Small intestine (tissue), 7 donors: Measurements from ENCODE around the gene CNOT6. TPM values are rescaled to one million over a fixed set of nuclear protein-coding genes. Genes with fewer than 3 reads are reported as not detected.
A peak's percentile ranks its signal among the peaks of the same experiment; 100 is the strongest.

ENCODE experiments used
- DNase-seq, 2 donors: peaks; one replicate each; pipeline versions ENCODE4 v3.0.0 to v3.0.0-alpha.2; 2013
- FAIRE-seq: peaks from 2 replicates; lab custom pipeline; 2012; peaks lifted over from hg19 to GRCh38; lab: Jason Lieb, UNC
- H3K27ac ChIP-seq, 3 donors: one replicate each; pipeline ENCODE4 v1.5.1; 2013; ENCODE audit warnings: low read length in 2 of 3, mild to moderate bottlenecking in 2 of 3, control low read depth in 1 of 3, inconsistent platforms in 1 of 3, low read depth in 1 of 3, moderate library complexity in 1 of 3
- H3K27me3 ChIP-seq, 3 donors: one replicate each; pipeline ENCODE4 v1.6.1; 2013; ENCODE audit warnings: low read length in 3 of 3, inconsistent platforms in 1 of 3; ENCODE audit not compliant: control insufficient read depth in 3 of 3, insufficient read depth in 3 of 3
- H3K36me3 ChIP-seq, 3 donors: one replicate each; pipeline ENCODE4 v1.6.1; 2013; ENCODE audit warnings: low read length in 3 of 3, inconsistent platforms in 1 of 3, low read depth in 1 of 3, mild to moderate bottlenecking in 1 of 3, moderate library complexity in 1 of 3; ENCODE audit not compliant: control insufficient read depth in 3 of 3, insufficient read depth in 2 of 3
- H3K4me1 ChIP-seq, 3 donors: one replicate each; pipeline ENCODE4 v1.6.1; 2013; ENCODE audit warnings: low read length in 2 of 3, inconsistent platforms in 1 of 3, low read depth in 1 of 3, mild to moderate bottlenecking in 1 of 3, moderate library complexity in 1 of 3; ENCODE audit not compliant: control insufficient read depth in 3 of 3, insufficient read depth in 2 of 3
- H3K4me3 ChIP-seq, 3 donors: one replicate each; pipeline ENCODE4 v1.5.1; 2013; ENCODE audit warnings: low read length in 3 of 3, control low read depth in 1 of 3, inconsistent platforms in 1 of 3, low read depth in 1 of 3, mild to moderate bottlenecking in 1 of 3, moderate library complexity in 1 of 3
- H3K9me3 ChIP-seq, 2 donors: one replicate each; pipeline ENCODE4 v1.6.1; 2013; ENCODE audit warnings: low read depth in 1 of 2, low read length in 1 of 2; ENCODE audit not compliant: control insufficient read depth in 2 of 2, insufficient read depth in 1 of 2
- WGBS, 3 donors: extraction: QIAGEN DNeasy Blood & Tissue Kit; methylation state at CpG; one replicate each; pipeline ENCODE4 v1.1.7; 2013; 5-methylcytosine and 5-hydroxymethylcytosine counted together
- polyA plus RNA-seq, 4 donors: library from polyadenylated mRNA; stranded (reverse) in 3 of 4; unstranded in 1 of 4; fragments of 200-250 nt in 3 of 4; fragments of 120-200 nt in 1 of 4; gene quantifications; one replicate each; pipeline versions ENCODE4 v1.2.1 to v1.2.3, GENCODE V29; 2013
- donor health status: healthy with polysubstance abuse.
- donor health status: control.
- donor health status: control.
- donor health status: Bipolar disorder and iron deficiency.
- donor health status: healthy.

Gene CNOT6
- polyA plus RNA-seq, 4 donors, result 9.5 to 30.7 (median 14.5) TPM

- Histone ChIP-seq H3K27me3 (peaks cover 0 to 12% (median 4%) of the 10 kb centered on the region in 3 donors), H3K4me3 (no peak overlapping the region), H3K36me3 (no peaks in the 10 kb centered on the region), H3K27ac (no peak overlapping the region), H3K9me3 (no peaks in the 10 kb centered on the region), H3K4me1 (peaks cover 0 to 2% (median 0%) of the 10 kb centered on the region in 3 donors)
- no peak for DNase-seq
- WGBS, 3 donors, result 82 to 91% (median 89%) methylated on average over 18 of the region's 18 CpGs
- no peak for FAIRE-seq
Measured at GRCh38 chr5:180467989-180468731, 26.0 kb upstream of the CNOT6 start.

- no peak overlapping the region for H3K4me3 ChIP-seq
- no peak for FAIRE-seq
- WGBS, 3 donors, result 79 to 83% (median 81%) methylated on average over 19 to 22 of the region's 22 CpGs
Measured at GRCh38 chr5:180468732-180469585, 25.2 kb upstream of the CNOT6 start.

GRCh38 chr5:180469586-180469865, 24.7 kb upstream of the CNOT6 start:
- Histone ChIP-seq H3K4me3 (no peak overlapping the region), H3K27me3 (peaks cover 0 to 12% (median 2%) of the 10 kb centered on the region in 3 donors), H3K36me3 (no peaks in the 10 kb centered on the region), H3K9me3 (no peaks in the 10 kb centered on the region), H3K4me1 (peaks cover 0 to 2% (median 0%) of the 10 kb centered on the region in 3 donors), H3K27ac (no peak overlapping the region)
- 74 to 94% (median 79%) methylated on average over 2 of the region's 2 CpGs for WGBS, 3 donors
- no peak for FAIRE-seq
- DNase-seq, result no peak

More at GRCh38 chr5:180468732-180469585, 25.2 kb upstream of the CNOT6 start:
- Histone ChIP-seq H3K4me1 (peaks cover 0 to 2% (median 0%) of the 10 kb centered on the region in 3 donors), H3K9me3 (no peaks in the 10 kb centered on the region), H3K27ac (no peak overlapping the region), H3K27me3 (peaks cover 0 to 12% (median 4%) of the 10 kb centered on the region in 3 donors), H3K36me3 (no peaks in the 10 kb centered on the region)
- no peak for DNase-seq

GRCh38 chr5:180469866-180470265, 24.3 kb upstream of the CNOT6 start:
- Histone ChIP-seq H3K27me3 (peaks cover 0 to 12% (median 2%) of the 10 kb centered on the region in 3 donors), H3K4me3 (no peak overlapping the region), H3K27ac (no peak overlapping the region), H3K36me3 (no peaks in the 10 kb centered on the region), H3K9me3 (no peaks in the 10 kb centered on the region), H3K4me1 (peaks cover 0 to 2% (median 0%) of the 10 kb centered on the region in 3 donors)
- no peak for DNase-seq
- FAIRE-seq, result no peak
- WGBS, 3 donors, result 93 to 100% (median 100%) methylated on average over 1 of the region's 1 CpG

- Histone ChIP-seq H3K27me3 (peaks cover 0 to 12% (median 2%) of the 10 kb centered on the region in 3 donors), H3K36me3 (no peaks in the 10 kb centered on the region), H3K9me3 (no peaks in the 10 kb centered on the region), H3K4me3 (no peak overlapping the region), H3K4me1 (peaks cover 0 to 2% (median 0%) of the 10 kb centered on the region in 3 donors), H3K27ac (no peak overlapping the region)
- DNase-seq (peak in 1 of 2 donors; percentile 60), FAIRE-seq (no peak)
- WGBS, 3 donors, result 32 to 66% (median 40%) methylated on average over 11 of the region's 11 CpGs
Measured at GRCh38 chr5:180470361-180470760, 23.8 kb upstream of the CNOT6 start.

GRCh38 chr5:180470966-180471582, 23.1 kb upstream of the CNOT6 start:
- FAIRE-seq (no peak), DNase-seq (peak; percentile 42 to 56)
- 29 to 33% (median 31%) methylated on average over 16 of the region's 16 CpGs for WGBS, 3 donors
- Histone ChIP-seq H3K4me1 (peaks cover 0 to 2% (median 0%) of the 10 kb centered on the region in 3 donors), H3K4me3 (no peak overlapping the region), H3K27ac (no peak overlapping the region), H3K27me3 (peaks cover 0 to 12% (median 2%) of the 10 kb centered on the region in 3 donors), H3K36me3 (no peaks in the 10 kb centered on the region), H3K9me3 (no peaks in the 10 kb centered on the region)

- WGBS, 3 donors, result 64 to 75% (median 75%) methylated on average over 7 of the region's 7 CpGs
- H3K4me1 ChIP-seq, result peaks cover 0 to 2% (median 0%) of the 10 kb centered on the region in 3 donors
- no peaks in the 10 kb centered on the region for H3K9me3 ChIP-seq
- H3K36me3 ChIP-seq, result no peaks in the 10 kb centered on the region
- no peak for DNase-seq
- H3K27me3 ChIP-seq, result peaks cover 0 to 12% (median 2%) of the 10 kb centered on the region in 3 donors
- no peak overlapping the region for H3K4me3 ChIP-seq
- no peak overlapping the region for H3K27ac ChIP-seq
- FAIRE-seq, result no peak
Measured at GRCh38 chr5:180471866-180472265, 22.3 kb upstream of the CNOT6 start.

- Histone ChIP-seq H3K9me3 (no peaks in the 10 kb centered on the region), H3K27me3 (peaks cover 0 to 12% (median 2%) of the 10 kb centered on the region in 3 donors), H3K4me3 (no peak overlapping the region), H3K27ac (no peak overlapping the region), H3K36me3 (no peaks in the 10 kb centered on the region), H3K4me1 (peaks cover 0 to 2% (median 0%) of the 10 kb centered on the region in 3 donors)
- WGBS, 3 donors, result 64 to 69% (median 66%) methylated on average over 4 of the region's 4 CpGs
- no peak for FAIRE-seq
- DNase-seq, result no peak
Measured at GRCh38 chr5:180472269-180472668, 21.9 kb upstream of the CNOT6 start.
